ENCODE data around the gene SPTA1. TPM values are rescaled to one million over a fixed set of nuclear protein-coding genes. Genes with fewer than 3 reads are reported as not detected.

Gene SPTA1
- total RNA-seq, 1 experiment from 2014 or later, result not detected

- DNase-seq (ENCODE audit: unreplicated experiment), result no peak
- CTCF ChIA-PET, result interaction anchor here (0.7 kb wide), 1 partner anchor 652 kb away, joined by 3 read pairs; no protein-coding TSS in a partner anchor
- intact Hi-C loops (cut with micrococcal nuclease), result no loop called here
Measured at GRCh38 chr1:158719664-158720063, 33.1 kb upstream of the SPTA1 start.

GRCh38 chr1:158717344-158717743 is 30.8 kb upstream of the SPTA1 start:
- ChIA-PET CTCF (interaction anchor here (0.6 kb wide), 1 partner anchor 444 kb away, joined by 3 read pairs; no protein-coding TSS in a partner anchor), POLR2A (no interaction called here)
- DNase-seq (ENCODE audit: unreplicated experiment), result no peak
- TF ChIP-seq CTCF (IDR thresholded peaks at IDR 0.05; ENCODE audit: unreplicated experiment), result no peak
- Mint-ChIP-seq H3K27ac (ENCODE audit: low read depth, unreplicated experiment) (no peak overlapping the region), H3K27me3 (ENCODE audit: insufficient read depth, unreplicated experiment) (peaks cover 97% of the 10 kb centered on the region), H3K9me3 (ENCODE audit: unreplicated experiment) (no peaks in the 10 kb centered on the region), H3K4me3 (ENCODE audit: unreplicated experiment) (no peak overlapping the region), H3K36me3 (ENCODE audit: insufficient read depth, unreplicated experiment) (no peaks in the 10 kb centered on the region), H3K4me1 (ENCODE audit: insufficient read depth, unreplicated experiment) (peaks cover 6% of the 10 kb centered on the region)
- intact Hi-C loops (cut with micrococcal nuclease), result no loop called here
- BruUV-seq (replicated peaks), result no TSS peak

More at GRCh38 chr1:158719664-158720063, 33.1 kb upstream of the SPTA1 start:
- no peak for TF ChIP-seq CTCF (IDR thresholded peaks at IDR 0.05; ENCODE audit: unreplicated experiment)
- BruUV-seq (replicated peaks), result no TSS peak
- no peaks in the 10 kb centered on the region for H3K36me3 Mint-ChIP-seq (ENCODE audit: insufficient read depth, unreplicated experiment)
- H3K27me3 Mint-ChIP-seq (ENCODE audit: insufficient read depth, unreplicated experiment), result peaks cover 92% of the 10 kb centered on the region
- POLR2A ChIA-PET, result no interaction called here
- peaks cover 6% of the 10 kb centered on the region for H3K4me1 Mint-ChIP-seq (ENCODE audit: insufficient read depth, unreplicated experiment)
- no peaks in the 10 kb centered on the region for H3K9me3 Mint-ChIP-seq (ENCODE audit: unreplicated experiment)
- H3K27ac Mint-ChIP-seq (ENCODE audit: low read depth, unreplicated experiment), result no peak overlapping the region
- no peak overlapping the region for H3K4me3 Mint-ChIP-seq (ENCODE audit: unreplicated experiment)

GRCh38 chr1:158716335-158716734 is 29.8 kb upstream of the SPTA1 start:
- Mint-ChIP-seq H3K36me3 (ENCODE audit: insufficient read depth, unreplicated experiment) (no peaks in the 10 kb centered on the region), H3K4me3 (ENCODE audit: unreplicated experiment) (no peak overlapping the region), H3K9me3 (ENCODE audit: unreplicated experiment) (no peaks in the 10 kb centered on the region), H3K27me3 (ENCODE audit: insufficient read depth, unreplicated experiment) (peaks cover 97% of the 10 kb centered on the region), H3K4me1 (ENCODE audit: insufficient read depth, unreplicated experiment) (peaks cover 6% of the 10 kb centered on the region), H3K27ac (ENCODE audit: low read depth, unreplicated experiment) (no peak overlapping the region)
- no peak for DNase-seq (ENCODE audit: unreplicated experiment)
- no peak for TF ChIP-seq CTCF (IDR thresholded peaks at IDR 0.05; ENCODE audit: unreplicated experiment)
- ChIA-PET CTCF (no interaction called here), POLR2A (no interaction called here)
- intact Hi-C loops (cut with micrococcal nuclease), result no loop called here
- no TSS peak for BruUV-seq (replicated peaks)

GRCh38 chr1:158714754-158715153 is 28.2 kb upstream of the SPTA1 start:
- TF ChIP-seq CTCF (IDR thresholded peaks at IDR 0.05; ENCODE audit: unreplicated experiment), result no peak
- Mint-ChIP-seq H3K4me3 (ENCODE audit: unreplicated experiment) (no peak overlapping the region), H3K27ac (ENCODE audit: low read depth, unreplicated experiment) (no peak overlapping the region), H3K9me3 (ENCODE audit: unreplicated experiment) (no peaks in the 10 kb centered on the region), H3K4me1 (ENCODE audit: insufficient read depth, unreplicated experiment) (peaks cover 6% of the 10 kb centered on the region), H3K36me3 (ENCODE audit: insufficient read depth, unreplicated experiment) (no peaks in the 10 kb centered on the region), H3K27me3 (ENCODE audit: insufficient read depth, unreplicated experiment) (peaks cover 97% of the 10 kb centered on the region)
- DNase-seq (ENCODE audit: unreplicated experiment), result no peak
- no TSS peak for BruUV-seq (replicated peaks)
- intact Hi-C loops (cut with micrococcal nuclease), result no loop called here
- CTCF ChIA-PET, result interaction anchor here (0.6 kb wide), 1 partner anchor 248 kb away, joined by 3 read pairs; no protein-coding TSS in a partner anchor
- POLR2A ChIA-PET, result no interaction called here
